Activated gamma-delta T cell treated with anti-CD3 and anti-CD28 coated beads, Interleukin-2, amount 50 U/mL, for 16 hours (primary cell): ENCODE results near the gene TMEM126B.
"Not testable (repeated sequence)": the region's sequence is repeated elsewhere in the genome, so short reads cannot be mapped to it uniquely, and the experiment has no call there.

ENCODE experiments used
- DNase-seq: peaks from one replicate; pipeline ENCODE4 v3.0.0-alpha.2; 2020; ENCODE audit warnings: low read depth

Gene TMEM126B

GRCh38 chr11:85627998-85628770 lies at the start of gene TMEM126B:
Gene TMEM126B (plus strand): TSS chr11:85628593. CDS start chr11:85628608, 15 bp downstream.
- DNase-seq, result peak; percentile 95

GRCh38 chr11:85582111-85582510 lies 46.3 kb upstream of the TMEM126B start:
- DNase-seq, result no peak

GRCh38 chr11:85589373-85589772 lies 39.0 kb upstream of the TMEM126B start:
- no peak for DNase-seq

- DNase-seq, result no peak
Observed at GRCh38 chr11:85590848-85591483, 37.4 kb upstream of the TMEM126B start.

- DNase-seq, result no peak
Observed at GRCh38 chr11:85595285-85595884, 33.0 kb upstream of the TMEM126B start.

GRCh38 chr11:85596886-85597285 lies 31.5 kb upstream of the TMEM126B start:
- no peak for DNase-seq

GRCh38 chr11:85599083-85599482 lies 29.3 kb upstream of the TMEM126B start:
- DNase-seq, result no peak

GRCh38 chr11:85602526-85603213 lies 25.7 kb upstream of the TMEM126B start:
- DNase-seq, result no peak

- DNase-seq, result no peak
Observed at GRCh38 chr11:85603220-85603619, 25.2 kb upstream of the TMEM126B start.

- DNase-seq, result not testable (repeated sequence)
Observed at GRCh38 chr11:85606237-85606636, 22.2 kb upstream of the TMEM126B start.

GRCh38 chr11:85608621-85609020 lies 19.8 kb upstream of the TMEM126B start:
- not testable (repeated sequence) for DNase-seq

GRCh38 chr11:85609286-85609685 lies 19.1 kb upstream of the TMEM126B start:
- not testable (repeated sequence) for DNase-seq

- DNase-seq, result not testable (repeated sequence)
Observed at GRCh38 chr11:85611643-85612042, 16.8 kb upstream of the TMEM126B start.

- no peak for DNase-seq
Observed at GRCh38 chr11:85619499-85619898, 8.9 kb upstream of the TMEM126B start.

GRCh38 chr11:85620256-85620655 lies 8.1 kb upstream of the TMEM126B start:
- no peak for DNase-seq

- no peak for DNase-seq
Observed at GRCh38 chr11:85626496-85626895, 1.9 kb upstream of the TMEM126B start.

- peak; percentile 1 for DNase-seq
Observed at GRCh38 chr11:85627332-85627997, 928 bp upstream of the TMEM126B start, which contains the start of gene DLG2. Gene DLG2 (minus strand): TSS chr11:85627344.

- no peak for DNase-seq
Observed at GRCh38 chr11:85628771-85629341, 463 bp downstream of the TMEM126B start.

GRCh38 chr11:85634747-85635146 lies 6.4 kb downstream of the TMEM126B start:
- no peak for DNase-seq

GRCh38 chr11:85643191-85643614 lies 14.8 kb downstream of the TMEM126B start:
- no peak for DNase-seq

GRCh38 chr11:85647078-85647477 lies 18.7 kb downstream of the TMEM126B start:
- DNase-seq, result no peak
